Prostate gland (tissue), 2 donors: ENCODE measurements around the gene MPHOSPH8.

Experiments
- CTCF ChIP-seq, 4 experiments: fragments of 200-600 bp in 2 of 4; fragments of 450-650 bp in 2 of 4; sonication (generic) in 2 of 4; IDR thresholded peaks; 1 replicate in 3 of 4; 2 replicates in 1 of 4; pipeline ENCODE4 v1.5.1; 2016 to 2019; ENCODE audit warnings: antibody characterized with exemption in 4 of 4, mild to moderate bottlenecking in 2 of 4, moderate library complexity in 2 of 4
- POLR2A ChIP-seq: fragments of 450-650 bp; IDR thresholded peaks from one replicate; pipeline ENCODE4 v1.6.1; 2016; ENCODE audit warnings: antibody characterized with exemption, mild to moderate bottlenecking

GRCh38 chr13:19605161-19605955 lies 28.1 kb upstream of the MPHOSPH8 start:
- no peak for TF ChIP-seq POLR2A
- TF ChIP-seq CTCF (IDR thresholded peaks at IDR 0.05) = no peak
